IPS-15b (cell line): ENCODE data around the gene FBXO7.

ENCODE experiments used
- H3K27me3 ChIP-seq: one replicate; pipeline ENCODE4 v1.6.1; 2013; ENCODE audit warnings: low read length; ENCODE audit not compliant: control insufficient read depth, insufficient read depth
- H3K36me3 ChIP-seq: one replicate; pipeline ENCODE4 v1.6.1; 2013; ENCODE audit warnings: low read length; ENCODE audit not compliant: control insufficient read depth, insufficient read depth
- H3K4me1 ChIP-seq: one replicate; pipeline ENCODE4 v1.6.1; 2013; ENCODE audit warnings: mild to moderate bottlenecking, low read length; ENCODE audit not compliant: control insufficient read depth, insufficient read depth
- H3K4me3 ChIP-seq: one replicate; pipeline ENCODE4 v1.5.1; 2013; ENCODE audit warnings: low read depth, low read length
- H3K9ac ChIP-seq: one replicate; pipeline ENCODE4 v1.6.1; 2013; ENCODE audit warnings: low read depth, mild to moderate bottlenecking, low read length
- H3K9me3 ChIP-seq: one replicate; pipeline ENCODE4 v1.6.1; 2013; ENCODE audit warnings: mild to moderate bottlenecking, low read length; ENCODE audit not compliant: control insufficient read depth, insufficient read depth

Gene FBXO7

DNA sequence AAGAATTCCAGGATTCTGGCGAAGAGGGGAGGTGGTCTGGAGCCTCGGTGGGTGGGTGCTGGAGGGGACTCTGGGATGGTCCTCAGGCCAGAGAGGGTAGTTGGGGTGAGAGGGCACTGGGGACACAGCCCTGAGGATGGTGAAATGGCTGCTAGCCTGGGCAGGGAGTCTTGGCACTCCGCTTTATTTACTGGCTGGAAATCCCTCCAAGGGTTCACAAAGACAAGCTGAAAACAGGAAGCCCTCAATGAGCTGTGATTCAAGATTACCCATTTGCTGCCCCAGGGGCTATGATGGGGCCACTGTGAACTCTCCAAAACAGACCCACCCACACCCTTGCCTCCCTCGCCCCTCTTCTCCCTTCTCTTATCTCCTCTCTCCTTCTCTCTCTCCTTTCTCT lies 71.9 kb downstream of the FBXO7 start:
- Histone ChIP-seq H3K9ac (no peak overlapping the region), H3K4me1 (no peaks in the 10 kb centered on the region), H3K4me3 (no peak overlapping the region), H3K9me3 (no peaks in the 10 kb centered on the region), H3K27me3 (peaks cover 2% of the 10 kb centered on the region), H3K36me3 (no peaks in the 10 kb centered on the region)

DNA sequence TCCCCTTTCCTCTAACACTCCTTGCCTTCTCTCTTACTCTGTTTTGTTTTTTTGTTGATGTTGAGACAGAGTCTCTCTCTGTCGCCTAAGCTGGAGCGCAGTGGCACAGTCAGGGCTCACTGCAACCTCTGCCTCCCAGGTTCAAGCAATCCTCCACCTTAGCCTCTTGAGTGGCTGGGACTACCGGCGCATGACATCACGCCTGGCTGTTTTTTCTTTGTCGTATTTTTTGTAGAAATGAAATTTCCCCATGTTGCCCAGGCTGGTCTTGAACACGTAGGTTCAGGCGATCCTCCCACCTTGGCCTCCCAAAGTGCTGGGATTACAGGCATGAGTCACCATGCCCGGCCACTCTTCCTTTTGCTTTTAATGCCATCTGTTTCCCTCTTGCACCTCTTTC lies 72.3 kb downstream of the FBXO7 start:
- H3K9me3 ChIP-seq: no peaks in the 10 kb centered on the region
- H3K4me1 ChIP-seq: no peaks in the 10 kb centered on the region
- H3K27me3 ChIP-seq: peaks cover 2% of the 10 kb centered on the region
- H3K9ac ChIP-seq: no peak overlapping the region
- no peak overlapping the region for H3K4me3 ChIP-seq
- H3K36me3 ChIP-seq: no peaks in the 10 kb centered on the region

DNA sequence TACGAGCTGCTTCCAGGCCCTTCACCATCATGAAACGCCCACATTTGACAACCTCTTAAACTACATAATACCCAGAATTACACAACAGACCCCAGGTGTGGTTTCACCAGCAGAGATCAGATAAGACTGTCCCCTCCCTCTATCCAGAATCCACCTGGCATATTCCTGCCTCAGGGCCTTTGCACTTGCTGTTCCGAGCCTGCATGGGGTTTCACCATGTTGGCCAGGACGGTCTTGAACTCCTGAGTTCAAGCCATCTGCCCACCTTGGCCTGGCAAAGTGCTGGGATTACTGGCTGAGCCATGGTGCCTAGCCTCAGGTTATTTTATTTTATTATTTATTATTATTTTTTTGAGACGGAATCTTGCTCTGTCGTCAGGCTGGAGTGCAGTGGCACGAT lies 73.4 kb downstream of the FBXO7 start:
- Histone ChIP-seq H3K9ac (no peak overlapping the region), H3K4me1 (no peaks in the 10 kb centered on the region), H3K9me3 (no peaks in the 10 kb centered on the region), H3K36me3 (no peaks in the 10 kb centered on the region), H3K27me3 (peaks cover 2% of the 10 kb centered on the region), H3K4me3 (no peak overlapping the region)
